ENCODE measurements around the gene COA6. TPM values are rescaled to one million over a fixed set of nuclear protein-coding genes. Genes with fewer than 3 reads are reported as not detected.

COA6 gene
- total RNA-seq, 1 experiment from 2014 or later = 47.9 TPM

- TF ChIP-seq, protein P1, sequence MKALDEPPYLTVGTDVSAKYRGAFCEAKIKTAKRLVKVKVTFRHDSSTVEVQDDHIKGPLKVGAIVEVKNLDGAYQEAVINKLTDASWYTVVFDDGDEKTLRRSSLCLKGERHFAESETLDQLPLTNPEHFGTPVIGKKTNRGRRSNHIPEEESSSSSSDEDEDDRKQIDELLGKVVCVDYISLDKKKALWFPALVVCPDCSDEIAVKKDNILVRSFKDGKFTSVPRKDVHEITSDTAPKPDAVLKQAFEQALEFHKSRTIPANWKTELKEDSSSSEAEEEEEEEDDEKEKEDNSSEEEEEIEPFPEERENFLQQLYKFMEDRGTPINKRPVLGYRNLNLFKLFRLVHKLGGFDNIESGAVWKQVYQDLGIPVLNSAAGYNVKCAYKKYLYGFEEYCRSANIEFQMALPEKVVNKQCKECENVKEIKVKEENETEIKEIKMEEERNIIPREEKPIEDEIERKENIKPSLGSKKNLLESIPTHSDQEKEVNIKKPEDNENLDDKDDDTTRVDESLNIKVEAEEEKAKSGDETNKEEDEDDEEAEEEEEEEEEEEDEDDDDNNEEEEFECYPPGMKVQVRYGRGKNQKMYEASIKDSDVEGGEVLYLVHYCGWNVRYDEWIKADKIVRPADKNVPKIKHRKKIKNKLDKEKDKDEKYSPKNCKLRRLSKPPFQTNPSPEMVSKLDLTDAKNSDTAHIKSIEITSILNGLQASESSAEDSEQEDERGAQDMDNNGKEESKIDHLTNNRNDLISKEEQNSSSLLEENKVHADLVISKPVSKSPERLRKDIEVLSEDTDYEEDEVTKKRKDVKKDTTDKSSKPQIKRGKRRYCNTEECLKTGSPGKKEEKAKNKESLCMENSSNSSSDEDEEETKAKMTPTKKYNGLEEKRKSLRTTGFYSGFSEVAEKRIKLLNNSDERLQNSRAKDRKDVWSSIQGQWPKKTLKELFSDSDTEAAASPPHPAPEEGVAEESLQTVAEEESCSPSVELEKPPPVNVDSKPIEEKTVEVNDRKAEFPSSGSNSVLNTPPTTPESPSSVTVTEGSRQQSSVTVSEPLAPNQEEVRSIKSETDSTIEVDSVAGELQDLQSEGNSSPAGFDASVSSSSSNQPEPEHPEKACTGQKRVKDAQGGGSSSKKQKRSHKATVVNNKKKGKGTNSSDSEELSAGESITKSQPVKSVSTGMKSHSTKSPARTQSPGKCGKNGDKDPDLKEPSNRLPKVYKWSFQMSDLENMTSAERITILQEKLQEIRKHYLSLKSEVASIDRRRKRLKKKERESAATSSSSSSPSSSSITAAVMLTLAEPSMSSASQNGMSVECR (CRISPR knock-in tag; IDR thresholded peaks at IDR 0.05; ENCODE audit: borderline replicate concordance) = no peak; the same call in 1 of the 2 replicates
- no peak for TF ChIP-seq TEAD4 (CRISPR knock-in tag; IDR thresholded peaks at IDR 0.05)
- TF ChIP-seq, protein P2, sequence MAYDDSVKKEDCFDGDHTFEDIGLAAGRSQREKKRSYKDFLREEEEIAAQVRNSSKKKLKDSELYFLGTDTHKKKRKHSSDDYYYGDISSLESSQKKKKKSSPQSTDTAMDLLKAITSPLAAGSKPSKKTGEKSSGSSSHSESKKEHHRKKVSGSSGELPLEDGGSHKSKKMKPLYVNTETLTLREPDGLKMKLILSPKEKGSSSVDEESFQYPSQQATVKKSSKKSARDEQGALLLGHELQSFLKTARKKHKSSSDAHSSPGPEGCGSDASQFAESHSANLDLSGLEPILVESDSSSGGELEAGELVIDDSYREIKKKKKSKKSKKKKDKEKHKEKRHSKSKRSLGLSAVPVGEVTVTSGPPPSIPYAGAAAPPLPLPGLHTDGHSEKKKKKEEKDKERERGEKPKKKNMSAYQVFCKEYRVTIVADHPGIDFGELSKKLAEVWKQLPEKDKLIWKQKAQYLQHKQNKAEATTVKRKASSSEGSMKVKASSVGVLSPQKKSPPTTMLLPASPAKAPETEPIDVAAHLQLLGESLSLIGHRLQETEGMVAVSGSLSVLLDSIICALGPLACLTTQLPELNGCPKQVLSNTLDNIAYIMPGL (CRISPR knock-in tag; IDR thresholded peaks at IDR 0.05) = peak; percentile 70; the same call in 1 of the 2 replicates
- TF ChIP-seq, protein P3, sequence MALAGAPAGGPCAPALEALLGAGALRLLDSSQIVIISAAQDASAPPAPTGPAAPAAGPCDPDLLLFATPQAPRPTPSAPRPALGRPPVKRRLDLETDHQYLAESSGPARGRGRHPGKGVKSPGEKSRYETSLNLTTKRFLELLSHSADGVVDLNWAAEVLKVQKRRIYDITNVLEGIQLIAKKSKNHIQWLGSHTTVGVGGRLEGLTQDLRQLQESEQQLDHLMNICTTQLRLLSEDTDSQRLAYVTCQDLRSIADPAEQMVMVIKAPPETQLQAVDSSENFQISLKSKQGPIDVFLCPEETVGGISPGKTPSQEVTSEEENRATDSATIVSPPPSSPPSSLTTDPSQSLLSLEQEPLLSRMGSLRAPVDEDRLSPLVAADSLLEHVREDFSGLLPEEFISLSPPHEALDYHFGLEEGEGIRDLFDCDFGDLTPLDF (CRISPR knock-in tag; IDR thresholded peaks at IDR 0.05) = 0 out of 2 replicates have a peak, but pooled peaks have one; percentile 21
- TF ChIP-seq ZBTB21 (CRISPR knock-in tag; IDR thresholded peaks at IDR 0.05; ENCODE audit: borderline replicate concordance) = no peak
- no peak for TF ChIP-seq CREM (CRISPR knock-in tag; IDR thresholded peaks at IDR 0.05)
- TF ChIP-seq KAT7 (CRISPR knock-in tag; IDR thresholded peaks at IDR 0.05; ENCODE audit: borderline replicate concordance) = no peak
- TF ChIP-seq ZNF317 (CRISPR knock-in tag; IDR thresholded peaks at IDR 0.05; ENCODE audit: borderline replicate concordance, low read depth) = no peak
- TF ChIP-seq ETV6 (CRISPR knock-in tag; IDR thresholded peaks at IDR 0.05) = peak; percentile 91
- no peak for TF ChIP-seq JUN (CRISPR knock-in tag; IDR thresholded peaks at IDR 0.05)
- no peak; the same call in 1 of the 2 replicates for TF ChIP-seq ZBTB43 (CRISPR knock-in tag; IDR thresholded peaks at IDR 0.05)
- no peak for TF ChIP-seq NFATC4 (CRISPR knock-in tag; IDR thresholded peaks at IDR 0.05)
- no peak for TF ChIP-seq ZNF532 (CRISPR knock-in tag; IDR thresholded peaks at IDR 0.05; ENCODE audit: borderline replicate concordance)
Observed at GRCh38 chr1:234373064-234373958, at the start of gene COA6 (continued).

Data from WTC11 (cell line).